SK-N-SH (cell line): ENCODE results near the gene HDLBP.

ENCODE experiments used
- POLR2AphosphoS5 ChIP-seq: IDR thresholded peaks from 2 replicates; pipeline ENCODE4 v1.6.1; 2012; ENCODE audit warnings: low read depth, low read length
- RCOR1 ChIP-seq: fragments of 150-350 bp; IDR thresholded peaks from 2 replicates; pipeline ENCODE4 v1.6.1; 2017; ENCODE audit warnings: antibody characterized with exemption, low read length
- TF ChIP-seq, protein P1 (sequence below): fragments of 200-600 bp; sonication (generic); IDR thresholded peaks from 2 replicates; pipeline ENCODE4 v1.6.1; 2017; ENCODE audit warnings: antibody characterized with exemption, mild to moderate bottlenecking, moderate library complexity

DNA sequence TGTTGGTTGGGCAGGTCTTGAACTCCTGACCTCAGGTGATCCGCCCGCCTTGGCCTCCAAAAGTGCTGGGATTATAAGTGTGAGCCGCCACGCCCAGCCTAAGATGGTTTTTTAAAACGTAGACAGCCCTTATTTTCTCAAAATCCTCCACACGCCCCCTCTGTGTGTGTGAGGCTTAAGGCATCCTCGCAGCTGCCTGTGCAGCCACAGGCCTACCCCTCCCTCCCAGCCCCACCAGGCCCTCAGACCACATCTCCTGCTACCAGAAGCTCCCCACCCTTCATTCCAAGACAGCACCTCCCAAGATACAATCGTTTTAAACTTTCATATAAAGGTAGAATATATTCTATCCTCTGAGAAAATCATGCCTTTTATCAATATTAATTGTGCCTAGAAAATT, 122.2 kb downstream of the HDLBP start:
- TF ChIP-seq RCOR1 (no peak), POLR2AphosphoS5 (no peak)
- TF ChIP-seq, protein P1, sequence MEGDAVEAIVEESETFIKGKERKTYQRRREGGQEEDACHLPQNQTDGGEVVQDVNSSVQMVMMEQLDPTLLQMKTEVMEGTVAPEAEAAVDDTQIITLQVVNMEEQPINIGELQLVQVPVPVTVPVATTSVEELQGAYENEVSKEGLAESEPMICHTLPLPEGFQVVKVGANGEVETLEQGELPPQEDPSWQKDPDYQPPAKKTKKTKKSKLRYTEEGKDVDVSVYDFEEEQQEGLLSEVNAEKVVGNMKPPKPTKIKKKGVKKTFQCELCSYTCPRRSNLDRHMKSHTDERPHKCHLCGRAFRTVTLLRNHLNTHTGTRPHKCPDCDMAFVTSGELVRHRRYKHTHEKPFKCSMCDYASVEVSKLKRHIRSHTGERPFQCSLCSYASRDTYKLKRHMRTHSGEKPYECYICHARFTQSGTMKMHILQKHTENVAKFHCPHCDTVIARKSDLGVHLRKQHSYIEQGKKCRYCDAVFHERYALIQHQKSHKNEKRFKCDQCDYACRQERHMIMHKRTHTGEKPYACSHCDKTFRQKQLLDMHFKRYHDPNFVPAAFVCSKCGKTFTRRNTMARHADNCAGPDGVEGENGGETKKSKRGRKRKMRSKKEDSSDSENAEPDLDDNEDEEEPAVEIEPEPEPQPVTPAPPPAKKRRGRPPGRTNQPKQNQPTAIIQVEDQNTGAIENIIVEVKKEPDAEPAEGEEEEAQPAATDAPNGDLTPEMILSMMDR = no peak
